Endometrial microvascular endothelial cells (primary cell): ENCODE results near the gene CHCHD10. TPM values are rescaled to one million over a fixed set of nuclear protein-coding genes. Genes with fewer than 3 reads are reported as not detected.

ENCODE experiments used
- in situ Hi-C: cut with HindIII; loops from 2 replicates; pipeline ENCODE4 v1.10.0; 2017; ENCODE audit warnings: low sequenced_read_pairs, low pct_unique_long_range_greater_than_20kb; ENCODE audit errors: inconsistent ontology term
- total RNA-seq: library from RNA; depleted of rRNA; stranded (reverse); fragments of >200 nt; gene quantifications from one replicate; pipeline ENCODE4 v1.2.3, GENCODE V29; 2015; ENCODE audit errors: inconsistent ontology term

Gene CHCHD10
- total RNA-seq, 1 donor from 2014 or later, result 9.7 TPM

- in situ Hi-C loops, result no loop called here
Measured at GRCh38 chr22:23774922-23775436, 7.2 kb upstream of the CHCHD10 start.

GRCh38 chr22:23774114-23774921 is 6.5 kb upstream of the CHCHD10 start:
- in situ Hi-C loops, result no loop called here

DNA sequence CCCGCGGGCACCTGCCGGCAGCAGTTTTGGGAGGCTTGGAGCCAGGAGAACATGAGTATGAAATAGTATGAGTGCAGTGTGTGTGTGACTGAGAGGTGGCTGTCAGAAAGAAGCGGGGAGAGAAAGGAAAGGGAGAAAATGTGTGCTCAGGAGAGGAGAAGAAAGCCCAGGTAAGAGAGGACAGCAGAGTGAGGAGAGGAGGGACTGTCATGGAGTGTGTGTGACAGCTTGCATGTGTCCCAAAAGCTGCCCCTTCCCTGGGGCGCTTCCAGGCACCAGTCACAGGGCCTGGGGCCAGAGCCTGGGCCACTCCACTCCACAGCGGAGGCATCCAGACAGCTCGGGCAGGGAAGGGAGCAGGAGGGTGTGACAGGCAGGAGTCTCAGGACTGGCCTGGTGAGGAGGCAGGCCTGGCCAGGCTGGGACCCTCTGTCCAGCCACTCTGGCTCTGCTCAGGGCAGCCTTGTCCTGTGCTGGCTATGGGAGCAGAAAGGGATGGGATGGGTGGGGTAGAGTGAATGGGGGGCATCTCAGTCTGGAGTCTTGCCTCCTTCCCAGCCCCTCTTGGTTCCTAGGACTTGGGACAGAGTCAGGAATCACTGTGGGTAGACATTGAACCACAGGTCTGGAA is 5.8 kb upstream of the CHCHD10 start:
- in situ Hi-C loops, result no loop called here

- in situ Hi-C loops, result no loop called here
Measured at GRCh38 chr22:23772649-23773473, 5.1 kb upstream of the CHCHD10 start, which contains the start of gene MMP11. Gene MMP11 (plus strand): TSS chr22:23772849. CDS start chr22:23772871, 22 bp downstream.

DNA sequence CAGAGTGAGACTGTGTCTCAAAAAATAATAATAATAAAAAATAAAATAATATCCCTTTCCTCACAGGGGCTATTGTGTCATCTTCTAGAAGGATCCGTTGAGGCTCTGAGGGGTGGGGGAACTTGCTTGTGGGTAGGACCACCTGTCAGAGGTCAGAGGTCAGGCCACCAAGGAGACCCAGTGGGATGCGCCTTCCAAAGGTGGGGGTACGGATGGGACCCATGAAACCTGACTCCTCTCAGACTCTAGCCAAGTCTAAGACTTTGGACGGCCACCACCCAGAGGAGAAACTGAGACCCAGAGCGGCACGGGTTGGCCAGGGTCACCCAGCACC is 4.5 kb upstream of the CHCHD10 start:
- in situ Hi-C loops, result no loop called here

GRCh38 chr22:23769321-23769965 is 1.7 kb upstream of the CHCHD10 start:
- in situ Hi-C loops, result no loop called here

DNA sequence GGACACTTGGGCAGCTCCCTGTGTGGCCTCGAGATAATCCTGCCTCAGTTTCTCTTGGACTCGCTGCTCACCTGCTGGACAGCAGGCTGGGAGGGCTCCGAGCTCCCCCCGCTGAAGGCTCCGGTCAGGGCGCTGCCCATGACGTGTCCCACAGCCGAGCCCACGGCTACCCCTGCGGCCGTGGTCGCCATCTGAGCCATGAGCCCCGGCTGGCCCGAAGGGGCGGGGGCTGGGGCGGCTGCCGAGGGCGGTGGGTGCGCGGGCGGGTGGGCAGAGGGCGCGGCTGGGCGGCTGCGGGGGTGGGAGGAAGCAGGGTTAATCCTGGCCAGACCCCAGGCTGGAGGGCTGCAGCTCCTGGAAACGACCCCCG is 484 bp downstream of the CHCHD10 start:
- in situ Hi-C loops, result no loop called here

DNA sequence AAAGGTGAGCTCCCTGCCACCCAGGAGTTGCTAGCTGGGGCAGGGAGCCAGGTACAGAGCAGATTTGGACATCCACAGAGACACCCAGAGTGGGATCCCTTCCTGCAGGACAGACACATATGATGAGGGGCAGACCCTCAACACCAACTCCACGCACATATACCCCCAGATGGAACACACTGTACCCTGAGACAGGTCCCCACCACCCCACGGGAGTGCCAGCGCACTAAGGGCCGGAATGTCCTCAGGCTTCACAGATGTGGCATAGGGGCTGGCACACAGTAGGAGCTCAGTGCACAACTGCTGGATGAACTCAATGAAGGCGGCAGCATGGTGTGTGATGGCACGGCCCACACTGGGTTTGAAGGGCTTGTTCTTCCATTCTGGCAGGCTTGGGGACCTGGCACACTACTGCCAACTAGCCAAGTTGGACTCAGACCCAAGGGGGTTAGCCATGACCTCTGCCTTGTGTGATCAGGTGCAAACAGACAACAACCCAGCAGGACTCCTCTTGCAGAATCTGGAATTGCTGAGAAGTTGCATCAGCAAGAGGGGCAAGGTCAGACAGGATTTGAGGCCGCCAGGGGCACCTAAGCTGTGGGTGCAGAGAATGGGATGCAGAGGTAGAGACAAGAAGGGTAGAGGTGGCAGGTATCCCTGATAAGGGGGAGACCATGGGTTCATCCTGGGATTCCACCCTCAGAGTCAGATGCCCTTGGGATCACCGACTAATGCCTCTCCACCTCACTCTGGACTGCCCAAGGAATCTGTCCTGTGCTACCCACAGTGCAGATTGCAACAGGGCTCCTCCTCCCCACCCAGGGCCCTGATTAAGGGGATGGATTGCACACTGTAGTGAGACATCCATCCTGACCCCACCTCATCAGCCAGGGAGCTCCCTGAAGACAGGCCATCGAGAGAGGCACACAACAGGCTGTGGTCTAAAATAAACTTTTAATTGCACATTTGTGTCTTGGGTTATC is 2.6 kb downstream of the CHCHD10 start:
- in situ Hi-C loops, result no loop called here

GRCh38 chr22:23763954-23764353 is 3.8 kb downstream of the CHCHD10 start:
- in situ Hi-C loops, result no loop called here

DNA sequence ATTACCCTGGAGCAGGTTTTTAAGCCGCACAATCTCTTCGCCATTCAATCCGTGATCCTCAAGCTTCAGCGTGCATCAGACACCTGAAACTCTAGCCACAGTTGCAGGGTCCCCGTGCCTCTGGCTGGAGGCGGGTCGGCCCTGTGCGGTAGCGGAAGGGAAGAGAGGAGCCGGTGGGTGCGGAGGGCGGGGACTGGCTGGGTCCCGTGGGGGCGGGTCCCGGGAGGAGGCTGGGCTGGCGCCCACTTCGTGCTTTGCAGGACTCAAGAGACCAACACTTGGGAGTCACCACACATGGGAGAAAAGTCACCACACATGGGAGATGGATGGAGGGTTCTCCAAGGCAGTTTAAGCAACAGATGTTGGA is 4.2 kb downstream of the CHCHD10 start:
- in situ Hi-C loops, result no loop called here

DNA sequence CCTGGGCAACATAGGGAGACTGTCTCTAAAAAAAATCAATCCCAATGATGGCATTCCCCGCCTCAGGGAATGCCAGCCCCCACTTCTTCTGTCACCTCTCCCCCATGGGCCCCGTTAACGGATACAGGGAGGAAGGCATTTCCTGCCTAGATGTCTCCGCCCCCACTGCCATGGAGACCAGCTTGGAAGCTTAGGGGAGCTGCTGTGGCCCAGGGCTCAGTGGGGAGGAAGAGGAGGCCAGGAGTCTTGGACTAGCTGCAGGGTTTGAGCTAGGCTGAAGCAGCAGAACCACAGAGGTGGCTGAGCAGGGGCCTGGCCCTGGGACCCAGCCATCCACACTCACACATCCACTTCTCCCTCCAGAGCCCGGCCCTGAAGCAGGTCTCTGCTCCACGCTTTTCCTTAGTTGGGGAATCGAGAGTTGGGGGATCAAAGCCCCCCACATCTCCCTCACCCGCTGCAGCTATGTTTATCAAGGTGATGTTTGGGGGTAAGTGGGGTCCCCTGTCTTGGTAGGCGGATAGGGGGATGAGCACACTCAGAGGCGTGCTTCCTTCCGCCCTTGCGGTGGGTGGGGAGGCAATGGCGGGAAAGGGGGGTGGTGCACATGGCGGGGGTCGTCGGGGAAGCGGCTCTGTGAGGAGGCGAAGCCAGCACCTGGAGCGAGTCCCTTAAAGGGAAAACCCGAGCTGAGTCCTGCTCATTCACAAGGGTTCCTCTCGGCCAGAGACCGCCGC is 4.8 kb downstream of the CHCHD10 start, which contains the start of gene C22orf15:
Gene C22orf15 (plus strand): TSS at position 149 of the 737 bp plus-strand sequence. CDS start 317 bp downstream, at position 466.
- in situ Hi-C loops, result no loop called here

DNA sequence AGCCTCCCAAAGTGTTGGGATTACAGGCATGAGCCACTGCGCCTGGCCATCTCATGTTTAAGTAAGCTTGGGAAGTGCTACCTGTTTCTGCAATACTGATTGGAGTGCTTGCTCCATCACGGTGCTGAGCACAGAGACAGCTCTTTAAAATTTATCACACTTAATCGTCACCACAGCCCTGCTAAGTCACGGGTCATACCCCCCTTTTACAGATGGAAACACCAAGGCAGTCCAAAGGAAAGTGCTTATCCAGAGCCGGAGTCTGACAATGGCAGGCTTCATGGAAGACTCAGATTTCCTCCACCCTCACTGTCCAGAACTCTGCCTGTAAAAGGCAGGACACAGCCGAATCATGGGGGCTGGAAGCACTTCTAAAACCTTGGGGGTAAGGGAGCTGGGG is 7.7 kb downstream of the CHCHD10 start:
- in situ Hi-C loops, result no loop called here

GRCh38 chr22:23759566-23759965 is 8.2 kb downstream of the CHCHD10 start:
- in situ Hi-C loops, result no loop called here

GRCh38 chr22:23756891-23757290 is 10.9 kb downstream of the CHCHD10 start:
- in situ Hi-C loops, result no loop called here

GRCh38 chr22:23755711-23756110 is 12.1 kb downstream of the CHCHD10 start:
- in situ Hi-C loops, result no loop called here

GRCh38 chr22:23754980-23755636 is 12.7 kb downstream of the CHCHD10 start:
- in situ Hi-C loops, result no loop called here
